GM19324 (cell line): ENCODE data around the gene COL28A1.

Experiments
- ATAC-seq: cut with Tn5 transposase; IDR thresholded peaks from one replicate; pipeline ENCODE4 v1.9.1; 2021; ENCODE audit warnings: mild to moderate bottlenecking, moderate library complexity; ENCODE audit not compliant: unreplicated experiment, low FRiP score

COL28A1 gene

GRCh38 chr7:7522421-7522820, 13.3 kb downstream of the COL28A1 start:
- ATAC-seq = no peak

GRCh38 chr7:7521259-7521658, 14.4 kb downstream of the COL28A1 start:
- ATAC-seq = no peak

GRCh38 chr7:7519528-7519927, 16.1 kb downstream of the COL28A1 start:
- ATAC-seq = no peak

- no peak for ATAC-seq
Measured at GRCh38 chr7:7519056-7519455, 16.6 kb downstream of the COL28A1 start.

- ATAC-seq = no peak
Measured at GRCh38 chr7:7517754-7518153, 17.9 kb downstream of the COL28A1 start.

- no peak for ATAC-seq
Measured at GRCh38 chr7:7516662-7517061, 19.0 kb downstream of the COL28A1 start.

GRCh38 chr7:7516156-7516555, 19.5 kb downstream of the COL28A1 start:
- ATAC-seq = no peak

- no peak for ATAC-seq
Measured at GRCh38 chr7:7512861-7513597, 22.6 kb downstream of the COL28A1 start.

GRCh38 chr7:7510794-7511193, 24.9 kb downstream of the COL28A1 start:
- no peak for ATAC-seq

GRCh38 chr7:7505915-7506314, 29.8 kb downstream of the COL28A1 start:
- ATAC-seq = no peak

- no peak for ATAC-seq
Measured at GRCh38 chr7:7504910-7505704, 30.6 kb downstream of the COL28A1 start.

GRCh38 chr7:7499892-7500291, 35.8 kb downstream of the COL28A1 start:
- ATAC-seq = no peak

GRCh38 chr7:7498856-7499255, 36.8 kb downstream of the COL28A1 start:
- ATAC-seq = no peak

GRCh38 chr7:7496311-7496710, 39.4 kb downstream of the COL28A1 start:
- ATAC-seq = no peak

- ATAC-seq = no peak
Measured at GRCh38 chr7:7495171-7495570, 40.5 kb downstream of the COL28A1 start.

- no peak for ATAC-seq
Measured at GRCh38 chr7:7491044-7491443, 44.6 kb downstream of the COL28A1 start.

GRCh38 chr7:7490003-7490402, 45.7 kb downstream of the COL28A1 start:
- no peak for ATAC-seq

- no peak for ATAC-seq
Measured at GRCh38 chr7:7489546-7489945, 46.1 kb downstream of the COL28A1 start.

GRCh38 chr7:7486362-7486761, 49.3 kb downstream of the COL28A1 start:
- no peak for ATAC-seq

- no peak for ATAC-seq
Measured at GRCh38 chr7:7484072-7484471, 51.6 kb downstream of the COL28A1 start.

- ATAC-seq = no peak
Measured at GRCh38 chr7:7481802-7482201, 53.9 kb downstream of the COL28A1 start.

GRCh38 chr7:7479275-7479805, 56.3 kb downstream of the COL28A1 start:
- no peak for ATAC-seq
